OCI-LY7 (cell line): Measurements from ENCODE around the gene GAB1. TPM values are rescaled to one million over a fixed set of nuclear protein-coding genes. Genes with fewer than 3 reads are reported as not detected.

Experiments used
- BruUV-seq: library from RNA; stranded (reverse); fragments of 400-500 nt; replicated peaks from 2 replicates; lab custom pipeline; 2021; lab: Mats Ljungman, UMichigan
- CTCF ChIA-PET: fragments of 300-600 bp; sonication (Branson Sonifier 250); formaldehyde crosslinking; loops from one replicate; lab custom pipeline; 2022; ENCODE audit warnings: antibody characterized with exemption; ENCODE audit not compliant: unreplicated experiment; lab: Charles Lee
- POLR2A ChIA-PET: fragments of 300-600 bp; sonication (Branson Sonifier 250); formaldehyde crosslinking; loops from one replicate; lab custom pipeline; 2022; ENCODE audit warnings: antibody characterized with exemption; lab: Charles Lee
- DNase-seq: peaks from one replicate; pipeline ENCODE4 v3.0.0-alpha.2; 2015; ENCODE audit warnings: low spot score
- H2AFZ ChIP-seq: fragments of 200-600 bp; sonication (generic), shearing (Covaris generic); 2 replicates; pipeline ENCODE4 v1.6.1; 2014; ENCODE audit warnings: mild to moderate bottlenecking, antibody characterized with exemption, low read length, moderate library complexity
- H3K27ac ChIP-seq: fragments of 200-600 bp; sonication (generic); 2 replicates; pipeline ENCODE4 v1.5.1; 2014; ENCODE audit warnings: mixed run types, low read depth, mild to moderate bottlenecking, moderate library complexity, low read length, inconsistent platforms; ENCODE audit not compliant: poor library complexity, severe bottlenecking
- H3K36me3 ChIP-seq: fragments of 200-600 bp; sonication (generic); 2 replicates; pipeline ENCODE4 v1.6.1; 2014; ENCODE audit warnings: mild to moderate bottlenecking, antibody characterized with exemption, low read length, moderate library complexity, mixed read lengths; ENCODE audit not compliant: insufficient read depth
- H3K4me1 ChIP-seq: fragments of 200-600 bp; sonication (generic); 2 replicates; pipeline ENCODE4 v1.5.1; 2014; ENCODE audit warnings: mild to moderate bottlenecking, low read length; ENCODE audit not compliant: insufficient read depth, poor library complexity, severe bottlenecking
- H3K4me2 ChIP-seq: fragments of 200-600 bp; sonication (generic); 2 replicates; pipeline ENCODE4 v1.6.1; 2014; ENCODE audit warnings: mild to moderate bottlenecking, low read length
- H3K4me3 ChIP-seq: fragments of 200-600 bp; sonication (generic); 2 replicates; pipeline ENCODE4 v1.5.1; 2014; ENCODE audit warnings: mild to moderate bottlenecking, low read depth, low read length; ENCODE audit not compliant: poor library complexity, severe bottlenecking
- H3K79me2 ChIP-seq: fragments of 200-600 bp; sonication (generic); 2 replicates; pipeline ENCODE4 v1.6.1; 2016; ENCODE audit warnings: low read depth, mild to moderate bottlenecking, low read length, moderate library complexity, mixed read lengths; ENCODE audit not compliant: insufficient read depth
- H3K9me2 ChIP-seq: fragments of 200-600 bp; sonication (generic); 2 replicates; pipeline ENCODE4 v1.6.1; 2016; ENCODE audit warnings: mild to moderate bottlenecking, low read length, mixed read lengths; ENCODE audit not compliant: insufficient read depth
- H3K9me3 ChIP-seq: fragments of 200-600 bp; sonication (generic); 2 replicates; pipeline ENCODE4 v1.6.1; 2014; ENCODE audit warnings: mild to moderate bottlenecking, mixed run types, low read length, mixed read lengths
- H4K20me1 ChIP-seq: fragments of 200-600 bp; sonication (generic); 2 replicates; pipeline ENCODE4 v1.6.1; 2014; ENCODE audit warnings: mild to moderate bottlenecking, antibody characterized with exemption, low read length, moderate library complexity, mixed read lengths; ENCODE audit not compliant: insufficient read depth
- CTCF ChIP-seq: fragments of 200-600 bp; sonication (generic); conservative IDR thresholded peaks from 2 replicates; pipeline ENCODE4 v1.5.1; 2014; ENCODE audit warnings: mild to moderate bottlenecking, antibody characterized with exemption, low read length, moderate library complexity, mixed read lengths
- EZH2phosphoT487 ChIP-seq: fragments of 200-600 bp; sonication (generic); IDR thresholded peaks from 2 replicates; pipeline ENCODE4 v1.6.1; 2018; ENCODE audit warnings: low read depth, borderline replicate concordance, mild to moderate bottlenecking, mixed run types, antibody characterized with exemption, low read length, moderate library complexity, mixed read lengths
- intact Hi-C: fragments of 100-400 bp; cut with micrococcal nuclease; formaldehyde crosslinking; loops from one replicate; pipeline ENCODE4 v1.10.0; 2022; ENCODE audit not compliant: unreplicated experiment
- total RNA-seq, 2 experiments: library from RNA; depleted of rRNA in 1 of 2; stranded (reverse); fragments of >200 nt in 1 of 2; shearing (Covaris generic) in 1 of 2; gene quantifications; 2 replicates each; pipeline ENCODE4 v1.2.3, GENCODE V29; 2014 to 2022

The GAB1 gene
- total RNA-seq, 2 experiments from 2014 or later = 42.6 to 99.3 TPM

DNA sequence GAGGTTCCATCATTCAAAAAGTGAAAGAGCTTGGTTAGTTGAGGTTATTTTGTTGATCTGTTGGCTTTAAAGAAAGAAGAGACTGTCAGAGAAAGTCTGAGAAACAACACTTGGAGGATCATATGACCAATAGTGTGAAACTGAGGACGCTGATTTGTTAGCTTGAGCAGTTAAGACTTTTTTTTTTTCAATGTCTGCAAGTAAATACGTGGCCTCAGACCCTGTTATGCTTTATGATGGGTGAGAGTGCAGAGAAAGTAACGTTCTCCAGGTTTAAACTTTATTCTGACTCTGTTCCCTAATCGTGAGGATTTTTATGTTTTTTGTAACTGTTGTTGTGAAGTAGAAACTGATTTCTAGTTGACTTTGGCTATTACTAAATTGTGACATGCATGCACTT, 45.9 kb downstream of the GAB1 start:
- Histone ChIP-seq H4K20me1 (no peaks in the 10 kb centered on the region), H3K79me2 (peaks cover 100% of the 10 kb centered on the region), H3K27ac (peak overlapping the region; percentile 81), H2AFZ (no peak overlapping the region), H3K9me2 (no peaks in the 10 kb centered on the region), H3K4me2 (peak overlapping the region; percentile 73), H3K4me1 (peaks cover 100% of the 10 kb centered on the region), H3K36me3 (no peaks in the 10 kb centered on the region), H3K4me3 (peak overlapping the region; percentile 37), H3K9me3 (no peaks in the 10 kb centered on the region)
- intact Hi-C loops = no loop called here
- BruUV-seq = no TSS peak
- ChIA-PET CTCF (interaction anchor here (1.0 kb wide), 1 partner anchor 35 kb away, joined by 3 read pairs; no protein-coding TSS in a partner anchor), POLR2A (interaction anchor here (0.8 to 14.8 kb wide), 8 partner anchors 10 to 193 kb away, joined by 3 to 364 read pairs (median 42); no protein-coding TSS in a partner anchor)
- DNase-seq = no peak
- TF ChIP-seq CTCF = no peak
- no peak for TF ChIP-seq EZH2phosphoT487

DNA sequence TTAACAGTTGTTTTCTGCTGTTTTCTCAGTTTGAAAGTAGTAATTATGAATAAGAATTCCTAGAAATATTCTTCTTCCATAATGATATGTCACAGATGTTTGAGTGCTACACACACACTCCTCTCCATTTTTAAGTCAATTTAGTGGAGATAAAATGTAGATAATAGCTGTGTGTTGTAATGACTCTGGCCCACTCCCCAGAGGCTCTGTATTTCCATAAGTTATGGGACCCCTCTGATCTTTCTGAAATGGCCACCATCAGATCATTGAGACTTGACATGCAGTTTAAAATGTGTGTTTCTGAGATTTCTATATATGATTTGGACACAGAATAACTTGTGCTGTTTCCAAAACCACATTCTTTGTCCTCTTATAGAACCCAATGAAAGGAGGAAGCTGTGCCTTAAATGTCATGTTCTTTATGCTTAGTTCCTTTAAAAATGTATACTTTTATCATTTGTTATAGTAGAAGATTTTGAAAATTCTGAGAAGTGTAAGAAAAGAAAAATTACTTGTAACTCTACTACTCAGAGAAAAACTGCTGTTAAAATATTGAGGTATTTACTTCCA, 46.4 kb downstream of the GAB1 start:
- Histone ChIP-seq H3K4me3 (peak overlapping the region; percentile 37), H3K4me1 (peaks cover 100% of the 10 kb centered on the region), H3K36me3 (no peaks in the 10 kb centered on the region), H2AFZ (no peak overlapping the region), H3K79me2 (peaks cover 100% of the 10 kb centered on the region), H3K9me3 (no peaks in the 10 kb centered on the region), H3K4me2 (peak overlapping the region; percentile 73), H3K9me2 (no peaks in the 10 kb centered on the region), H4K20me1 (no peaks in the 10 kb centered on the region), H3K27ac (peak overlapping the region; percentile 81)
- intact Hi-C loops = no loop called here
- DNase-seq = no peak
- TSS peak; percentile 42 for BruUV-seq
- POLR2A ChIA-PET = interaction anchor here (0.6 to 14.8 kb wide), 14 partner anchors 7 to 1187 kb away, joined by 3 to 364 read pairs (median 11); partner anchors contain the start of gene GAB1
- CTCF ChIA-PET = interaction anchor here (1.0 kb wide), 1 partner anchor 34 kb away, joined by 3 read pairs; no protein-coding TSS in a partner anchor
- TF ChIP-seq EZH2phosphoT487 (no peak), CTCF (no peak)
